ENCODE results near the gene TRAF3IP1. TPM values are rescaled to one million over a fixed set of nuclear protein-coding genes. Genes with fewer than 3 reads are reported as not detected.

The TRAF3IP1 gene
- total and polyA plus RNA-seq, 2 of the 13 experiments (the other 11 are each of a cell fraction or from before 2014, with no cell fraction given) = 4.1 to 12.9 TPM

- no TSS peak for BruUV-seq (replicated peaks)
- Histone ChIP-seq H3K9me3 (ENCODE audit: low read length) (no peaks in the 10 kb centered on the region), H3K27ac (ENCODE audit: extremely low read length, insufficient read depth, low read length) (no peak overlapping the region), H3K79me2 (ENCODE audit: insufficient read depth, low read length) (no peaks in the 10 kb centered on the region), H2AFZ (ENCODE audit: low read length) (no peak overlapping the region), H3K27me3 (ENCODE audit: control insufficient read depth in 1 of 2, insufficient read depth in 2 of 2, low read length in 2 of 2) (no peaks in the 10 kb centered on the region), H3K4me1 (ENCODE audit: insufficient read depth, low read length) (peaks cover 52% of the 10 kb centered on the region), H3K36me3 (replicated peaks in 1 of 2; ENCODE audit: control insufficient read depth in 1 of 2, insufficient read depth in 2 of 2, low read length in 2 of 2) (no peaks in the 10 kb centered on the region), H3K9ac (ENCODE audit: insufficient read depth, low read depth, low read length) (no peak overlapping the region), H3K4me2 (ENCODE audit: low read depth, low read length) (no peak overlapping the region), H4K20me1 (ENCODE audit: insufficient read depth, low read length) (no peaks in the 10 kb centered on the region), H3K4me3 (replicated peaks in 1 of 3; ENCODE audit: insufficient read depth in 1 of 3, low read depth in 2 of 3, low read length in 3 of 3) (no peak overlapping the region)
- CTCF ChIA-PET (ENCODE audit: low intra/inter-chr PET ratio, low total read pairs) = no interaction called here
- TF ChIP-seq SIX1 (CRISPR knock-in tag; IDR thresholded peaks at IDR 0.05; ENCODE audit: borderline replicate concordance) (no peak), PPARG (CRISPR knock-in tag; conservative IDR thresholded peaks at IDR 0.05) (no peak), ZFP1 (CRISPR knock-in tag; IDR thresholded peaks at IDR 0.05) (no peak), ZNF142 (CRISPR knock-in tag; IDR thresholded peaks at IDR 0.05) (no peak)
- no peak for ATAC-seq
- no peak for FAIRE-seq
- POLR2A ChIA-PET = no interaction called here
- in situ Hi-C loops (cut with HindIII; ENCODE audit: extremely low pct_ligation_motif_present, low pct_unique_long_range_greater_than_20kb) (no loop called here), intact Hi-C loops (cut with micrococcal nuclease; ENCODE audit: unreplicated experiment) (no loop called here)
- no peak for DNase-seq (ENCODE audit: low spot score)
- WGBS (ENCODE audit: low lambda C conversion rate) = 80% methylated on average over 8 of the region's 8 CpGs
These were observed 86.6 kb downstream of the TRAF3IP1 start for GRCh38 chr2:238406998-238407285.
